Prostate gland (tissue), 2 donors: Measurements from ENCODE around the gene WDR82.

Experiments
- CTCF ChIP-seq, 4 experiments: fragments of 200-600 bp in 2 of 4; fragments of 450-650 bp in 2 of 4; sonication (generic) in 2 of 4; IDR thresholded peaks; 1 replicate in 3 of 4; 2 replicates in 1 of 4; pipeline ENCODE4 v1.5.1; 2016 to 2019; ENCODE audit warnings: antibody characterized with exemption in 4 of 4, mild to moderate bottlenecking in 2 of 4, moderate library complexity in 2 of 4
- POLR2A ChIP-seq: fragments of 450-650 bp; IDR thresholded peaks from one replicate; pipeline ENCODE4 v1.6.1; 2016; ENCODE audit warnings: antibody characterized with exemption, mild to moderate bottlenecking

GRCh38 chr3:52246264-52246620, 32.2 kb downstream of the WDR82 start:
- TF ChIP-seq CTCF (IDR thresholded peaks at IDR 0.05) (no peak), POLR2A (no peak)
